Kidney (tissue), 14 donors: ENCODE results near the gene GATD1. TPM values are rescaled to one million over a fixed set of nuclear protein-coding genes. Genes with fewer than 3 reads are reported as not detected.

Experiments used
- DNase-seq, 5 donors: peaks; one replicate each; pipeline ENCODE4 v3.0.0-alpha.2; 2013 to 2020
- FAIRE-seq: peaks from 2 replicates; lab custom pipeline; 2012; peaks lifted over from hg19 to GRCh38; lab: Jason Lieb, UNC
- H3K27ac ChIP-seq, 2 donors: one replicate each; pipeline ENCODE4 v1.7.0; 2013; ENCODE audit warnings: low read depth in 2 of 2, low read length in 2 of 2, inconsistent platforms in 1 of 2
- H3K27me3 ChIP-seq: one replicate; pipeline ENCODE4 v1.7.1; 2013; ENCODE audit warnings: low read length, inconsistent platforms; ENCODE audit not compliant: control insufficient read depth, insufficient read depth
- H3K36me3 ChIP-seq, 3 donors: one replicate each; pipeline versions ENCODE4 v1.7.0 to v1.7.1; 2013; ENCODE audit warnings: low read length in 3 of 3, control low read depth in 1 of 3, inconsistent platforms in 1 of 3; ENCODE audit not compliant: insufficient read depth in 3 of 3, control insufficient read depth in 2 of 3
- H3K4me1 ChIP-seq, 3 donors: one replicate each; pipeline versions ENCODE4 v1.7.0 to v1.7.1; 2013; ENCODE audit warnings: low read length in 3 of 3, inconsistent platforms in 1 of 3, low read depth in 1 of 3; ENCODE audit not compliant: control insufficient read depth in 2 of 3, insufficient read depth in 2 of 3
- H3K4me3 ChIP-seq, 3 donors: one replicate each; pipeline versions ENCODE4 v1.7.0 to v1.8.1; 2013; ENCODE audit warnings: low read length in 3 of 3, control low read depth in 1 of 3, inconsistent platforms in 1 of 3
- H3K9ac ChIP-seq, 3 donors: one replicate each; pipeline versions ENCODE4 v1.7.0 to v1.7.1; 2013; ENCODE audit warnings: low read length in 3 of 3, control low read depth in 1 of 3, inconsistent platforms in 1 of 3
- H3K9me3 ChIP-seq, 3 donors: one replicate each; pipeline versions ENCODE4 v1.7.0 to v1.7.1; 2013; ENCODE audit warnings: low read length in 3 of 3, control low read depth in 1 of 3, inconsistent platforms in 1 of 3; ENCODE audit not compliant: control insufficient read depth in 2 of 3, insufficient read depth in 1 of 3
- intact Hi-C: fragments of 100-400 bp; cut with DNase I; formaldehyde crosslinking; loops from one replicate; pipeline ENCODE4 v1.11.1; 2022
- polyA plus RNA-seq: library from polyadenylated mRNA; stranded (reverse); fragments of 350-450 nt; fragmentation: Illumina TruSeq; extraction: RNeasy Lipid Tissue Mini Kit (QIAGEN cat#74804); gene quantifications from one replicate; pipeline ENCODE4 v1.2.3, GENCODE V29; 2014; ENCODE audit warnings: low read depth, low replicate concordance; ENCODE audit not compliant: insufficient read depth
- total RNA-seq: library from RNA; stranded (reverse); fragmentation: NEBNext Ultra II Directional; extraction: Animal tissue kit (Norgen Biotek cat#: 25700); gene quantifications from one replicate; pipeline ENCODE4 v1.2.1, GENCODE V29; 2021
- TF ChIP-seq, protein P1 (sequence below): IDR thresholded peaks from 3 replicates; pipeline ENCODE4 v1.5.1; 2012; ENCODE audit warnings: mild to moderate bottlenecking, moderate library complexity, borderline replicate concordance; ENCODE audit not compliant: insufficient read depth; ENCODE audit errors: extremely low read depth
- donor health status: control.
- donor health status: control.
- donor health status: control.
- donor health status: control.
- donor health status: control.
- donor health status: DM: yes; HTN: yes; CAD: no.
- donor health status: Normal renal cell carcinoma (clear cell type).

The GATD1 gene
- total and polyA plus RNA-seq, 2 donors from 2014 or later: 38.3 to 66.2 TPM

DNA sequence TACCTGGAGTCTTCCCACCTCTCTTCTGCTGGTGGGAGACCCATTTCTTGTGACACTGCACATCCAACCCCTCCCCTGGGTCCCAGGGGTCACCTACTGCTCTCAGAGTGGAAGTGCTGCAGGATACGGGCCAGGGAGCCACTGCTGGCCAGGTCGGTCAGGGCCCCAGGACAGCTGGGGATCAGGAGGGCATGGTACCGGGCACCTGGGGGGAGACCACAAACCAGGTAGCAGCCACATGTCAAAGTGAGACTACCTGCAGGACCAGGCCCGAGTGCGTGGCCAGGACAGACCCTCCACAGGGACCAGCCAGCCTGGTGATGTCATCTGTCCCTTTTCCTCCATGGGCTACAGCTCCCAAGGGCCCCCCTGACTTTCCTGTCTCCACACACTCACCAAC is 3.9 kb downstream of the GATD1 start:
- Histone ChIP-seq H3K27me3 (no peaks in the 10 kb centered on the region), H3K4me3 (no peak overlapping the region), H3K9me3 (no peaks in the 10 kb centered on the region), H3K4me1 (peaks cover 0 to 12% (median 0%) of the 10 kb centered on the region in 3 donors), H3K36me3 (peaks cover 0 to 7% (median 5%) of the 10 kb centered on the region in 3 donors), H3K9ac (no peak overlapping the region), H3K27ac (no peak overlapping the region)
- TF ChIP-seq, protein P1, sequence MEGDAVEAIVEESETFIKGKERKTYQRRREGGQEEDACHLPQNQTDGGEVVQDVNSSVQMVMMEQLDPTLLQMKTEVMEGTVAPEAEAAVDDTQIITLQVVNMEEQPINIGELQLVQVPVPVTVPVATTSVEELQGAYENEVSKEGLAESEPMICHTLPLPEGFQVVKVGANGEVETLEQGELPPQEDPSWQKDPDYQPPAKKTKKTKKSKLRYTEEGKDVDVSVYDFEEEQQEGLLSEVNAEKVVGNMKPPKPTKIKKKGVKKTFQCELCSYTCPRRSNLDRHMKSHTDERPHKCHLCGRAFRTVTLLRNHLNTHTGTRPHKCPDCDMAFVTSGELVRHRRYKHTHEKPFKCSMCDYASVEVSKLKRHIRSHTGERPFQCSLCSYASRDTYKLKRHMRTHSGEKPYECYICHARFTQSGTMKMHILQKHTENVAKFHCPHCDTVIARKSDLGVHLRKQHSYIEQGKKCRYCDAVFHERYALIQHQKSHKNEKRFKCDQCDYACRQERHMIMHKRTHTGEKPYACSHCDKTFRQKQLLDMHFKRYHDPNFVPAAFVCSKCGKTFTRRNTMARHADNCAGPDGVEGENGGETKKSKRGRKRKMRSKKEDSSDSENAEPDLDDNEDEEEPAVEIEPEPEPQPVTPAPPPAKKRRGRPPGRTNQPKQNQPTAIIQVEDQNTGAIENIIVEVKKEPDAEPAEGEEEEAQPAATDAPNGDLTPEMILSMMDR: no peak
- DNase-seq: no peak
- no peak for FAIRE-seq
- intact Hi-C loops: no loop called here

DNA sequence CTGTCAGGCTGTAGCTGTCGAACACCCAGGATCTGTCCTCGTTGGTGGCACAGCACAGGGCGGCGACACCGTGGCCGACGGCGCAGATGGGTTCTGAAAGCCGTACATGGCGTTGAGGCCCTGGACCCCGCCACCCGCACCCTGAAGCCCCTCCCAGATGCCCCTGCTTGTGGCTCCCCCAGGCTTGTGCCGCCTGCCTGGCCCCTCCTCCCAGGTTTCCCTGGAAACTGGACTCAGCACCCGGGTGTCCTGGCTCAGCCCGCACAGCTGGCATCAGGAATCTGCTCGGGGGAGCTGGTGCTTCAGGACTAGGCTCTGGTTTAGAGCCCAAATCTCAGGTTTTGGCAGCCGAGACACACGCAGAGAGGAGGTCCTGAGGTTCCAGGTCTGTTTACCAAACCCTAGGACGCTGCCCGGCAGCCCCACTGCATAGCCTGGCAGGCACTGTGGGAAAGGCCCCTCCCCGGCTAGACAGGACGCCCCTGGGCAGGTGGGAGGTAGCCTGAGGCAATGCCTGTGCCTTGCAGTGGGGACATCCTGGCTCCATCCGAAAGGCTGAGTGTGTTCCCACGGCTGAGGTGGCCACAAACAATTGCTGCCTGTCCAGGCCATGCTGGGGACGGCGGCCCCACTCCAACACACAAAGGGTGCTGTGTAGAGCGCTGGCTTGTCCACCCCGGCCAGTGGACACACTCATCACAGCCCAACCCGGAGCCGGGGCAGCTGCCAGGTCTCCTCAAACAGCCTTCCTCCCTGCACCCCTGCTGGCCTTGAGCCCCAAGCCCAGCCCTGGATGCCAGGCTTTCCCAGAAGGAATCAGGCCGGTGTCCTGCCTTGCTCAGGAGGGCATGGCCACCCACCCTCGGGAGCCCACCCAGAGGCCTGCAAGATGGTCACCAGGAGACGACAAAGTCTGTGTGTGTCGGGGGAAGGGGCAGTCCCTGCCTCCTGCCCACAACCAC is 4.6 kb downstream of the GATD1 start:
- Histone ChIP-seq H3K9ac (no peak overlapping the region), H3K36me3 (peaks cover 0 to 7% (median 5%) of the 10 kb centered on the region in 3 donors), H3K9me3 (no peaks in the 10 kb centered on the region), H3K27ac (no peak overlapping the region), H3K4me3 (no peak overlapping the region), H3K27me3 (no peaks in the 10 kb centered on the region), H3K4me1 (peaks cover 0 to 9% (median 0%) of the 10 kb centered on the region in 3 donors)
- DNase-seq: peak in 1 of 5 donors; percentile 76
- TF ChIP-seq, protein P1: no peak
- intact Hi-C loops: no loop called here
- FAIRE-seq: no peak

DNA sequence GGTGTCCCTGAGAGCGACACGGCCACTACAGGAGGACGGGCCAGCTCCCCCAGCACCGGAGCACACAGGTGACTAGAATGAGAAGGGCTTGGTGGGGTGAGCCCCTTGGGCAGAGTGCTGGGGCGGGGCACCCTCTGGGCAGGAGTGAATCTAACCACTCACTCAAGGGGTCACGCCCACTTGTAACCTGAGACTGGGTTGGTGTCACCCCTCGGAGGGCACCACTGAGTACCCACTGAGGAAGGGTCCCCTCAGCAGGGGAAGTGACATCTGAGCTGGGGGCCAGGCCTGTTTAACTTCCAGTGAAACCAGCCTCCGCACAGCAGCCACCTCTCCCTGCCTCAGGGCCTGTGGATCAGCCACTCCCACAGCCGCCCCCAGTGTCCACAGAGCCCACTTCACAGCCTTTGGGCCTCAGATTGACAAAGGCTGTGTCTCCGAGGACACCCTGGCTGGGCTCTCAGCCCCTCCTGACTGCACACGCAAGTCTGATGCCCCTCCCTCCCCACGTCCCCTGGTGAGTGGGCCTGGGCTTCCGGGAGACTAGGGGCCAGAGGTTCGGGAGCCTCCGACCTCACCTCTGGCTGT is 5.6 kb downstream of the GATD1 start:
- no peaks in the 10 kb centered on the region for H3K9me3 ChIP-seq
- FAIRE-seq (no peak), DNase-seq (peak in 1 of 5 donors; percentile 69)
- intact Hi-C loops: no loop called here
- H3K36me3 ChIP-seq: peaks cover 0 to 11% (median 9%) of the 10 kb centered on the region in 3 donors
- H3K27ac ChIP-seq: no peak overlapping the region
- TF ChIP-seq, protein P1: no peak
- H3K4me3 ChIP-seq: no peak overlapping the region
- H3K9ac ChIP-seq: no peak overlapping the region
- no peaks in the 10 kb centered on the region for H3K27me3 ChIP-seq
- peaks cover 0 to 9% (median 0%) of the 10 kb centered on the region in 3 donors for H3K4me1 ChIP-seq
